GM18526 (cell line): ENCODE results near the gene PRKCA.

ENCODE experiments used
- POLR2A ChIP-seq: IDR thresholded peaks from 3 replicates; pipeline ENCODE4 v1.6.1; 2011; ENCODE audit not compliant: insufficient read length; ENCODE audit errors: extremely low read depth

The PRKCA gene

GRCh38 chr17:66836063-66837005 lies 533.9 kb downstream of the PRKCA start:
- TF ChIP-seq POLR2A, result no peak

- no peak for TF ChIP-seq POLR2A
Measured at GRCh38 chr17:66837226-66837625, 534.8 kb downstream of the PRKCA start.

GRCh38 chr17:66837885-66838665 lies 535.7 kb downstream of the PRKCA start:
- no peak for TF ChIP-seq POLR2A

GRCh38 chr17:66839616-66840015 lies 537.2 kb downstream of the PRKCA start:
- TF ChIP-seq POLR2A, result no peak

- no peak for TF ChIP-seq POLR2A
Measured at GRCh38 chr17:66840061-66840460, 537.6 kb downstream of the PRKCA start.

- no peak for TF ChIP-seq POLR2A
Measured at GRCh38 chr17:66841328-66841727, 538.9 kb downstream of the PRKCA start.

- TF ChIP-seq POLR2A, result no peak
Measured at GRCh38 chr17:66841744-66842143, 539.3 kb downstream of the PRKCA start.

GRCh38 chr17:66842505-66842904 lies 540.1 kb downstream of the PRKCA start:
- no peak for TF ChIP-seq POLR2A

GRCh38 chr17:66842959-66843358 lies 540.5 kb downstream of the PRKCA start:
- no peak for TF ChIP-seq POLR2A

GRCh38 chr17:66843627-66844026 lies 541.2 kb downstream of the PRKCA start:
- TF ChIP-seq POLR2A, result no peak

GRCh38 chr17:66847704-66848103 lies 545.3 kb downstream of the PRKCA start:
- no peak for TF ChIP-seq POLR2A

GRCh38 chr17:66848496-66848895 lies 546.1 kb downstream of the PRKCA start:
- TF ChIP-seq POLR2A, result no peak

GRCh38 chr17:66849032-66849655 lies 546.7 kb downstream of the PRKCA start:
- no peak for TF ChIP-seq POLR2A

- TF ChIP-seq POLR2A, result no peak
Measured at GRCh38 chr17:66849851-66850580, 547.6 kb downstream of the PRKCA start.

- TF ChIP-seq POLR2A, result no peak
Measured at GRCh38 chr17:66850692-66851091, 548.3 kb downstream of the PRKCA start.
